SK-N-MC (cell line): ENCODE measurements around the gene VSTM1.

Experiments
- DNase-seq: peaks from one replicate; pipeline ENCODE4 v3.0.0-alpha.2; 2011; ENCODE audit warnings: low read depth, low spot score
- H3K27ac ChIP-seq: fragments of 200-600 bp; sonication (generic); 2 replicates; pipeline ENCODE4 v1.5.1; 2016; ENCODE audit warnings: mixed run types
- H3K36me3 ChIP-seq: fragments of 200-600 bp; sonication (generic); 2 replicates; pipeline ENCODE4 v1.6.1; 2017; ENCODE audit warnings: antibody characterized with exemption, low read length, mixed read lengths; ENCODE audit not compliant: insufficient read depth
- H3K4me3 ChIP-seq: fragments of 200-600 bp; sonication (generic); 2 replicates; pipeline ENCODE4 v1.5.1; 2016
- H3K9ac ChIP-seq: fragments of 200-600 bp; sonication (generic); 2 replicates; pipeline ENCODE4 v1.8.0; 2017; ENCODE audit warnings: mixed run types, mixed read lengths; ENCODE audit not compliant: insufficient read length
- H3K9me3 ChIP-seq: fragments of 200-600 bp; sonication (generic); 2 replicates; pipeline ENCODE4 v1.6.1; 2017; ENCODE audit warnings: low read depth, mild to moderate bottlenecking, antibody characterized with exemption, low read length, moderate library complexity, mixed read lengths
- EZH2 ChIP-seq: fragments of 200-600 bp; sonication (generic); IDR thresholded peaks from one replicate; pipeline ENCODE4 v1.6.1; 2017; ENCODE audit warnings: antibody characterized with exemption
- FOXP2 ChIP-seq: optimal IDR thresholded peaks from 2 replicates; pipeline ENCODE3; 2011; ENCODE audit warnings: mild to moderate bottlenecking, moderate library complexity; ENCODE audit not compliant: insufficient read depth; ENCODE audit errors: extremely low read length, control extremely low read depth
- POLR2AphosphoS5 ChIP-seq: IDR thresholded peaks from 2 replicates; pipeline ENCODE4 v1.6.1; 2012; ENCODE audit warnings: mild to moderate bottlenecking, low read depth, low read length, borderline replicate concordance

Gene VSTM1

DNA sequence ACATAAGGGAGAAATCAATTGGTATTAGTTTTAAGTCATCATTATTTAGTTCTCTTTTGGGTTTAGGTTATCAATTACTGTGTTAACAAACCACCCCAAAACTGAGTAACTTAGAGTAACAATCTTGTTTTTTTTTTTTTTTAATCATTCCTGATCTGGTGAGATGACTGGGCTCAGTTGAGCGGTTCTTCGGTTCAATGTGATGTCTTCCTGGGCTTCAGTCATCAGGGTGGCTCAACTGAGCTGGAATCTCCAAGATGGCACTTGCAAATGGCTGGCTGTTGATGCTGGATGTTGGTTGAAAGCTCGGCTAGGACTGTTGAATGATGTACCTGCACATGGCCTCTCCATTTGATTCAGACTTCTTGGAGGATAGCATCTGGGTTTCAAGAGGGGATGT is 20.7 kb upstream of the VSTM1 start:
- DNase-seq, result no peak
- Histone ChIP-seq H3K9ac (no peak overlapping the region), H3K9me3 (no peaks in the 10 kb centered on the region), H3K4me3 (no peak overlapping the region), H3K36me3 (no peaks in the 10 kb centered on the region), H3K27ac (no peak overlapping the region)
- TF ChIP-seq FOXP2 (no peak), EZH2 (no peak), POLR2AphosphoS5 (no peak)

DNA sequence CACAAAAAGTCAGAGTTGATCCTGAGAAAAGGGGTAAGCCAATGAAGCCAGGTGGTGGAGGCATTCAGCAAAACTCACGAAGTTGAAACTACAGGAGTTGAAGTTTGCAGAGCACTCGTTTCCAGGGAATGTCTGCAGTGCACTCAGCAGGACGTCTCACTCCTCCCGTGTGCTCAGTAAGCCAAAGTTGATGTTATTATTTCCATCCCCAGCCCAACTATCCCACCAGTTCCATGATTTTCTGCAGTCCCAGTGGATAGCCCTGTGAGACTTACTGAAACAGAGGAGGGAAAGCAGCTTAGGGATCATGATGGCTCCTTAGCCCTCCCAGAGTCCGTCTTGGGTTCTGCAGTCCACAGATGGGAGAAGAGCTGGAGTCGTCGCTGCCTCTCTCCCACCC is 17.3 kb upstream of the VSTM1 start, which contains the start of gene TARM1:
TSS of gene TARM1 (minus strand) at position 334 of the 400 bp plus-strand sequence. CDS start at position 309, 25 bp downstream.
- H3K9me3 ChIP-seq, result no peaks in the 10 kb centered on the region
- DNase-seq, result no peak
- no peak for TF ChIP-seq POLR2AphosphoS5
- H3K27ac ChIP-seq, result no peak within 1 kb of the TSS
- H3K4me3 ChIP-seq, result no peak within 1 kb of the TSS
- no peak within 1 kb of the TSS for H3K9ac ChIP-seq
- H3K36me3 ChIP-seq, result no peaks in the 10 kb centered on the region

DNA sequence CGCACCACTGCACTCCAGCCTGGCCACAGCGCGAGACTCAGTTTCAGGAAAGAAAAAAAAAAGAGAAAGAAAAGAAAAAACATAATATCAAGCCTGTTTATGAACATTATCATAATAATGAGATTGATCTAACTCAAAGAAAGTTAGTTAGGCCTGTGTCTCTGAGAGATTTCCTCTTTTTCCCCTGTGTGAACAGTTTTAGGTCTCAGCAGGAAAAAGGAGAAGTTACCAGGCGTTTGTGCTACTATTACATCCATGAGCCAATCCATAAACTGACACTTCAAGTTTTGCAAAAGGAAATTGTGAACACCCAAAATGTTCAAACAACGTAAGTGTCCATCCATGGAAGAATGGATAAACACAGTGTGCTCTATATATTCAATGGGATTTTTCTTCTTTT is 13.6 kb upstream of the VSTM1 start:
- Histone ChIP-seq H3K4me3 (no peak overlapping the region), H3K36me3 (no peaks in the 10 kb centered on the region), H3K27ac (no peak overlapping the region), H3K9me3 (no peaks in the 10 kb centered on the region), H3K9ac (no peak overlapping the region)
- TF ChIP-seq POLR2AphosphoS5 (no peak), EZH2 (no peak), FOXP2 (no peak)
- no peak for DNase-seq

- no peaks in the 10 kb centered on the region for H3K36me3 ChIP-seq
- TF ChIP-seq EZH2 (no peak), FOXP2 (no peak), POLR2AphosphoS5 (no peak)
- no peak overlapping the region for H3K4me3 ChIP-seq
- H3K27ac ChIP-seq, result no peak overlapping the region
- H3K9me3 ChIP-seq, result no peaks in the 10 kb centered on the region
- DNase-seq, result no peak
- H3K9ac ChIP-seq, result no peak overlapping the region
Observed at GRCh38 chr19:54074851-54075250, 11.2 kb upstream of the VSTM1 start.

DNA sequence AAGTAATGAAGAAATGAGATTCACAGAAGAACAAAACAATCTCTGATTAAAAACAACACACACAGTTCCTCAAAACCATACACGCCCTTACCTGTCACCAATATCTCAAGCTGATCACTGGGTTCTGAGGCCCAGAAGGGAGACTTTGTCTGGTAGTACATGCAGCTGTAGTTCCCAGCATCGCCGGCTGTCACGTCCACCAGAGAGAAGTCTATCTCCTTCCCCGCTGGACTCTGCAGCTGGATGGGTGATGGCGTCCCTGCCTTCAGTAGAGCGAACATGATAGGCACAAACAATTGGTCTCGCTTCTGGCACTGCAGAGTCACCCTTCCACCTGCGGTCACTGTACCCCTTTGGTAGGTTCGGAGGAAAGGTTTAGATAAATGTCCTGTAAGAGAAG is 10.1 kb upstream of the VSTM1 start:
- Histone ChIP-seq H3K9ac (no peak overlapping the region), H3K9me3 (no peaks in the 10 kb centered on the region), H3K4me3 (no peak overlapping the region), H3K27ac (no peak overlapping the region), H3K36me3 (no peaks in the 10 kb centered on the region)
- TF ChIP-seq FOXP2, result no peak
- no peak for TF ChIP-seq POLR2AphosphoS5
- TF ChIP-seq EZH2, result no peak
- no peak for DNase-seq

GRCh38 chr19:54069470-54069869 is 5.8 kb upstream of the VSTM1 start:
- TF ChIP-seq POLR2AphosphoS5 (no peak), EZH2 (no peak), FOXP2 (no peak)
- no peak overlapping the region for H3K4me3 ChIP-seq
- H3K36me3 ChIP-seq, result no peaks in the 10 kb centered on the region
- DNase-seq, result no peak
- H3K9ac ChIP-seq, result no peak overlapping the region
- H3K27ac ChIP-seq, result no peak overlapping the region
- H3K9me3 ChIP-seq, result no peaks in the 10 kb centered on the region

GRCh38 chr19:54062643-54063042 is 1.1 kb downstream of the VSTM1 start:
- H3K9ac ChIP-seq, result no peak overlapping the region
- no peak for TF ChIP-seq FOXP2
- TF ChIP-seq POLR2AphosphoS5, result no peak
- TF ChIP-seq EZH2, result no peak
- H3K4me3 ChIP-seq, result no peak overlapping the region
- no peaks in the 10 kb centered on the region for H3K9me3 ChIP-seq
- DNase-seq, result no peak
- H3K36me3 ChIP-seq, result no peaks in the 10 kb centered on the region
- no peak overlapping the region for H3K27ac ChIP-seq

GRCh38 chr19:54047616-54048015 is 16.1 kb downstream of the VSTM1 start:
- H3K36me3 ChIP-seq, result no peaks in the 10 kb centered on the region
- H3K4me3 ChIP-seq, result no peak overlapping the region
- H3K27ac ChIP-seq, result no peak overlapping the region
- no peaks in the 10 kb centered on the region for H3K9me3 ChIP-seq
- H3K9ac ChIP-seq, result no peak overlapping the region
- DNase-seq, result no peak
- TF ChIP-seq EZH2 (no peak), POLR2AphosphoS5 (no peak), FOXP2 (no peak)

DNA sequence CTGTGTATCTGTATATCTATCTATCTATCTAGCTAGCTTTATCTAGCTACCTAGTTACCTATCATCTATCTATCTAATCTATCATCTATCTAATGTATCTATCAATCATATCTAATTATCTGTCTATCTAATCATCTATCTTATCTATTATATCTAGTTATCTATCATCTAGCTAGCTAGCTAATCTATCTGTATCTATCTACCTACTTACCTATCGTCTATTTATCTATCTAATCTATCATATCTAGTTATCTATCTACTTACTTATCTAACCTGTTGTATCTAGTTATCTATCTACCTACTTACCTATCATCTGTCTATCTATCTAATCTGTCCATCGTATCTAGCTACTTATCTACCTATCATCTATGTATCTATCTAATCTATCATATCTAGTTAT is 17.9 kb downstream of the VSTM1 start:
- no peak overlapping the region for H3K27ac ChIP-seq
- H3K4me3 ChIP-seq, result no peak overlapping the region

DNA sequence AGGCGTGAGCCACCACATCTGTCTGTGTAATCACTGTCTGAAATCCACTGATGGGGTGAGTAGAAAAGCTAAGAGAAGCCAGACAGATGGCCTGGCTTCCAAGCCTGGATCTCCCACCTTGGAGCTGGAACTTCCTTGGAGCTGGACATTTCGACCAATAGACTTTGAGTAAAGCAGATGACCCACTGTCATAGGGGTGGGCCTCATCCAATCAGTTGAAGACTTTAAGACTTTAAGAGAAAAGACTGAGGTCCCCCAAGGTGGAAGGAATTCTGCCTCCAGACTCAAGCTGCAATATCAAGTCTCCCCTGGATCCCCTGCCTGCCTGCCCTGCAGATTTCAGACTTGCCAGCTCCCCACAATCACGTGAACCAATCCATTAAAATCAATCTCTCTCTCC is 20.7 kb downstream of the VSTM1 start:
- H3K9ac ChIP-seq, result no peak overlapping the region
- H3K4me3 ChIP-seq, result no peak overlapping the region
- H3K9me3 ChIP-seq, result no peaks in the 10 kb centered on the region
- H3K27ac ChIP-seq, result no peak overlapping the region
- DNase-seq, result no peak
- TF ChIP-seq FOXP2 (no peak), EZH2 (no peak), POLR2AphosphoS5 (no peak)
- H3K36me3 ChIP-seq, result no peaks in the 10 kb centered on the region

More for the DNA sequence above, 17.9 kb downstream of the VSTM1 start:
- Histone ChIP-seq H3K9me3 (no peaks in the 10 kb centered on the region), H3K9ac (no peak overlapping the region), H3K36me3 (no peaks in the 10 kb centered on the region)
- TF ChIP-seq POLR2AphosphoS5 (no peak), FOXP2 (no peak), EZH2 (no peak)
- no peak for DNase-seq
